A549 (cell line): Measurements from ENCODE around the gene APOH. TPM values are rescaled to one million over a fixed set of nuclear protein-coding genes. Genes with fewer than 3 reads are reported as not detected.

Experiments
- ATAC-seq, 2 experiments: fragments of 200-7000 bp in 1 of 2; fragments of >200 bp in 1 of 2; cut with Nextera tagmentation in 1 of 2; cut with Tn5 transposase in 1 of 2; 3 replicates each; pipeline versions ENCODE4 v1.8.0 to v1.9.1; 2018 to 2020; ENCODE audit warnings: mild to moderate bottlenecking in 1 of 2, moderate library complexity in 1 of 2
- CTCF ChIA-PET: fragments of 300-600 bp; sonication (Branson Sonifier 250); formaldehyde crosslinking; extraction: SDS; loops from one replicate; lab custom pipeline; 2021; ENCODE audit warnings: antibody characterized with exemption, inconsistent platforms; lab: Yijun Ruan, JAX
- POLR2A ChIA-PET: fragments of 350-600 bp; formaldehyde crosslinking; extraction: SDS; loops from one replicate; lab custom pipeline; 2021; ENCODE audit warnings: antibody characterized with exemption, inconsistent platforms; lab: Yijun Ruan, JAX
- DNase-seq, 2 experiments: peaks; one replicate each; pipeline versions ENCODE4 v3.0.0 to v3.0.0-alpha.2; 2011 to 2016; ENCODE audit warnings: low read depth in 1 of 2, low spot score in 1 of 2
- FAIRE-seq: peaks from 2 replicates; lab custom pipeline; 2011; peaks lifted over from hg19 to GRCh38; lab: Jason Lieb, UNC
- H3K27ac ChIP-seq, 2 experiments: fragments of >200 bp; sonication (Bioruptor Twin); formaldehyde crosslinking; 3 replicates each; pipeline ENCODE4 v1.5.1; 2016 to 2017
- H3K4me1 ChIP-seq: fragments of >200 bp; sonication (Bioruptor Twin); formaldehyde crosslinking; 3 replicates; pipeline ENCODE4 v1.6.1; 2016
- H3K4me2 ChIP-seq: fragments of >200 bp; sonication (Bioruptor Twin); formaldehyde crosslinking; 3 replicates; pipeline ENCODE4 v1.6.1; 2016
- H3K4me3 ChIP-seq: fragments of >200 bp; sonication (Bioruptor Twin); formaldehyde crosslinking; 3 replicates; pipeline ENCODE4 v1.5.1; 2016
- H3K9me3 ChIP-seq: fragments of >200 bp; sonication (Bioruptor Twin); formaldehyde crosslinking; 3 replicates; pipeline ENCODE4 v1.6.1; 2016
- BHLHE40 ChIP-seq: IDR thresholded peaks from 2 replicates; pipeline ENCODE4 v1.6.1; 2012; ENCODE audit warnings: low read depth, low read length, inconsistent platforms
- CBX8 ChIP-seq: fragments of 200-600 bp; sonication (generic); IDR thresholded peaks from 2 replicates; pipeline ENCODE4 v1.6.1; 2016
- CTCF ChIP-seq: fragments of >200 bp; sonication (Bioruptor Twin); formaldehyde crosslinking; IDR thresholded peaks from 3 replicates; pipeline ENCODE4 v1.5.1; 2016
- E2F6 ChIP-seq: IDR thresholded peaks from 2 replicates; pipeline ENCODE4 v1.6.1; 2012; ENCODE audit warnings: low read depth, borderline replicate concordance
- EHMT2 ChIP-seq: fragments of 200-600 bp; sonication (generic); IDR thresholded peaks from 2 replicates; pipeline ENCODE4 v1.6.1; 2016; ENCODE audit warnings: antibody characterized with exemption, low read depth, mild to moderate bottlenecking, moderate library complexity
- EP300 ChIP-seq, 2 experiments: fragments of >200 bp; sonication (Bioruptor Twin); formaldehyde crosslinking; IDR thresholded peaks; 2 replicates in 1 of 2; 3 replicates in 1 of 2; pipeline ENCODE4 v1.6.1; 2016 to 2017
- ESRRA ChIP-seq: fragments of 150-350 bp; IDR thresholded peaks from 2 replicates; pipeline ENCODE4 v1.6.1; 2014; ENCODE audit warnings: mild to moderate bottlenecking, low read length, borderline replicate concordance
- FOSL2 ChIP-seq, 2 experiments: fragments of 450-650 bp in 1 of 2; fragments of >200 bp in 1 of 2; sonication (Bioruptor Twin) in 1 of 2; formaldehyde crosslinking; IDR thresholded peaks; 2 replicates each; pipeline versions ENCODE4 v1.5.0 to v1.6.1; 2016 to 2020; ENCODE audit warnings: mild to moderate bottlenecking in 1 of 2, moderate library complexity in 1 of 2
- FOXS1 ChIP-seq: fragments of 250-450 bp; sonication (Bioruptor Pico); IDR thresholded peaks from 2 replicates; pipeline ENCODE4 v1.5.0; 2020; ENCODE audit warnings: mild to moderate bottlenecking, moderate library complexity
- GATA3 ChIP-seq: IDR thresholded peaks from 2 replicates; pipeline ENCODE4 v1.6.1; 2012; ENCODE audit warnings: borderline replicate concordance
- HEYL ChIP-seq: fragments of 250-450 bp; sonication (Bioruptor Pico); IDR thresholded peaks from 2 replicates; pipeline ENCODE4 v1.8.0; 2021; ENCODE audit warnings: mild to moderate bottlenecking, moderate library complexity
- HMGXB4 ChIP-seq: fragments of 250-450 bp; sonication (Bioruptor Pico); IDR thresholded peaks from 2 replicates; pipeline ENCODE4 v1.5.0; 2021; ENCODE audit warnings: mild to moderate bottlenecking, moderate library complexity, borderline replicate concordance
- HOXB13 ChIP-seq: fragments of 250-450 bp; sonication (Bioruptor Pico); IDR thresholded peaks from 2 replicates; pipeline ENCODE4 v1.5.0; 2020; ENCODE audit warnings: low read depth, mild to moderate bottlenecking, moderate library complexity
- JUN ChIP-seq, 2 experiments: fragments of >200 bp; sonication (Bioruptor Twin); formaldehyde crosslinking; IDR thresholded peaks; 2 replicates in 1 of 2; 3 replicates in 1 of 2; pipeline ENCODE4 v1.6.1; 2016 to 2017
- JUNB ChIP-seq: fragments of >200 bp; sonication (Bioruptor Twin); formaldehyde crosslinking; IDR thresholded peaks from 2 replicates; pipeline ENCODE4 v1.6.1; 2016
- KDM1A ChIP-seq: fragments of 200-600 bp; sonication (generic); IDR thresholded peaks from 2 replicates; pipeline ENCODE4 v1.6.1; 2016; ENCODE audit warnings: low read depth, mild to moderate bottlenecking
- MAZ ChIP-seq: fragments of 150-350 bp; IDR thresholded peaks from 2 replicates; pipeline ENCODE4 v1.6.1; 2014; ENCODE audit warnings: antibody characterized with exemption, low read depth, low read length, borderline replicate concordance
- PBX3 ChIP-seq: IDR thresholded peaks from 2 replicates; pipeline ENCODE4 v1.6.1; 2012
- RFX5 ChIP-seq: fragments of 450-650 bp; IDR thresholded peaks from 2 replicates; pipeline ENCODE4 v1.7.1; 2014; ENCODE audit warnings: antibody characterized with exemption, mild to moderate bottlenecking, moderate library complexity
- RNF2 ChIP-seq: fragments of 200-600 bp; sonication (generic); IDR thresholded peaks from 2 replicates; pipeline ENCODE4 v1.6.1; 2016; ENCODE audit warnings: low read depth, mild to moderate bottlenecking, antibody characterized with exemption, moderate library complexity, borderline replicate concordance
- ZC3H11A ChIP-seq: fragments of 450-650 bp; IDR thresholded peaks from 2 replicates; pipeline ENCODE4 v1.6.1; 2014; ENCODE audit warnings: antibody characterized with exemption, mild to moderate bottlenecking
- WGBS: methylation state at CpG from one replicate; pipeline ENCODE4 v1.1.6; 2017; ENCODE audit errors: missing lambda C conversion rate; 5-methylcytosine and 5-hydroxymethylcytosine counted together
- polyA plus RNA-seq, 4 experiments: library from polyadenylated mRNA; depleted of rRNA in 3 of 4; stranded (reverse); fragments of >200 nt; fragmentation: RNase III in 1 of 4; extraction: RNeasy Plus Mini Kit Qiagen cat#74134 plus additional on column Dnase treatment in 1 of 4; gene quantifications; 2 replicates in 3 of 4; 3 replicates in 1 of 4; pipeline ENCODE4 v1.2.3, GENCODE V29; 2011 to 2017
- TF ChIP-seq, protein P1 (sequence below): fragments of 150-350 bp; IDR thresholded peaks from 2 replicates; pipeline ENCODE4 v1.6.1; 2014; ENCODE audit warnings: low read depth, mild to moderate bottlenecking, low read length
- TF ChIP-seq, protein P2 (sequence below): fragments of 200-600 bp; sonication (generic); IDR thresholded peaks from 2 replicates; pipeline ENCODE4 v1.6.1; 2016; ENCODE audit warnings: antibody characterized with exemption, mild to moderate bottlenecking, moderate library complexity

Gene APOH
- polyA plus RNA-seq, 2 of the 4 experiments (the other 2 are of a cell fraction): 6.9 to 26.1 TPM

DNA sequence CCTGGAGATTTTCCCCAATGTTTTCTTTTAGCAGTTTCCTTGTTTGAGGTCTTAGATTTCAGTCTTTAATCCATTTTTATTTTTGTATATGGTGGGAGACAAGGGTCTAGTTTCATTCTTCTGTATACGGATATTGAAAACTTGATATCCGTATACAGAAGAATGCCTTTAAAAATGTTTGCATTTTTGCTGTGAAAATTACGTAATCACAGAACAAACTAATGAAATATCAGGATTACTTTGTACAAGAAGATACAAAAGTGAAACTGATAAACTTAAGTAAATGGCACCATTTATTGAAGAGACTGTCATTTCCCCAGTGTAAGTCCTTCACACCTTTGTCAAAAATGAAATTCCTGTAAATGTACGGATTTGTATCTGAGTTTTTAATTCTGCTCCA, 50.6 kb downstream of the APOH start:
- Histone ChIP-seq H3K4me2 (no peak overlapping the region), H3K4me3 (no peak overlapping the region), H3K27ac (no peak overlapping the region), H3K9me3 (peaks cover 3% of the 10 kb centered on the region; the same call in 1 of the 3 replicates)
- no peak for DNase-seq
- POLR2A ChIA-PET: no interaction called here
- FAIRE-seq: peak; percentile 49
- no peak for ATAC-seq
- TF ChIP-seq BHLHE40 (no peak), MAZ (no peak), ESRRA (no peak), RNF2 (no peak), HOXB13 (CRISPR knock-in tag) (no peak), RFX5 (no peak), ZC3H11A (no peak)
- TF ChIP-seq, protein P1, sequence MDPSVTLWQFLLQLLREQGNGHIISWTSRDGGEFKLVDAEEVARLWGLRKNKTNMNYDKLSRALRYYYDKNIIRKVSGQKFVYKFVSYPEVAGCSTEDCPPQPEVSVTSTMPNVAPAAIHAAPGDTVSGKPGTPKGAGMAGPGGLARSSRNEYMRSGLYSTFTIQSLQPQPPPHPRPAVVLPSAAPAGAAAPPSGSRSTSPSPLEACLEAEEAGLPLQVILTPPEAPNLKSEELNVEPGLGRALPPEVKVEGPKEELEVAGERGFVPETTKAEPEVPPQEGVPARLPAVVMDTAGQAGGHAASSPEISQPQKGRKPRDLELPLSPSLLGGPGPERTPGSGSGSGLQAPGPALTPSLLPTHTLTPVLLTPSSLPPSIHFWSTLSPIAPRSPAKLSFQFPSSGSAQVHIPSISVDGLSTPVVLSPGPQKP: no peak
- TF ChIP-seq, all 56 proteins: peak for 0
- 92% methylated on average over 4 of the region's 4 CpGs for WGBS
- CTCF ChIA-PET: interaction anchor here (1.8 kb wide), 1 partner anchor 13 kb away, joined by 7 read pairs; no protein-coding TSS in a partner anchor
- no peaks in the 10 kb centered on the region for H3K4me1 ChIP-seq

DNA sequence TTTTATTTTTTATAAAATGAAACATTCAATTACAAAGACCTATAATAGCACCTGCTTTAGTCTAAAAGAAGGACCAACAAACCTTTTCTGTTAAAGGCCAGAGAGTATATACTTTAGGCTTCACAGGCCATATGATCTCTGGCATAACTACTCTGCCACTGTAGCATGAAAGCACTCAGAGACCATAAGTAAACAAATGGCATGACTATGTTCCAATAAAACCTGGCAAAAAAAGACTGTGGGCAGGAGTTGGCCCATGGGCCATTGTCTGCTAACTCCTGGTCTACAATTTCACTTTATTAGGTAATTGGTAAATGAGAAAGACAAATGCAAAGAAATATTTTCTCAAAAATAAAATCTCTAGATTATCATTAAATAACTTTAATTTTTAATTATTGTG, 52.2 kb downstream of the APOH start:
- Histone ChIP-seq H3K4me3 (no peak overlapping the region), H3K27ac (no peak overlapping the region), H3K9me3 (peaks cover 3% of the 10 kb centered on the region; the same call in 1 of the 3 replicates), H3K4me1 (no peaks in the 10 kb centered on the region)
- CTCF ChIA-PET: interaction anchor here (0.9 to 1.8 kb wide), 4 partner anchors 11 to 882 kb away, joined by 3 to 7 read pairs (median 3); no protein-coding TSS in a partner anchor
- DNase-seq (no peak), ATAC-seq (no peak), FAIRE-seq (no peak)
- TF ChIP-seq MAZ (no peak), EP300 (IDR thresholded peaks at IDR 0.05) (no peak)
- TF ChIP-seq, all 56 proteins: peak for 0
- H3K4me2 ChIP-seq: no peak overlapping the region
- POLR2A ChIA-PET: no interaction called here

DNA sequence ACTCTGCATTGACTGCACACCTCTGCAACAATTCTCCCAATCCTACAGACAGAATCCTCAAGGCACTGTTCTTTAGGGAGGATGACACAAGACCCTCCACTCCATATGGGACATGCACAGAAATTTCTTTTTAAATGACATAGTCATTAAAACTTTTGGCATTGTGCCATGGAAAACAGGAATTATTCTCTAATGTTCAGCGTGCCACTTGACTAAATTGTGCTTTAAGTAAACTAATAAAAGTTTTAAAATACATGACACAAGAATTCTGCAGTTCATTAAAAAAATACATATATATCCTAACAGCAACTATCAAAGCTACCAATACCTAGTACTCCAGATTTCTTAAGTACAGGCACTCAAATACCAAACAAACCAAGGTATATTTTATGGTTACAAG, 53.3 kb downstream of the APOH start:
- DNase-seq (no peak), ATAC-seq (no peak), FAIRE-seq (no peak)
- CTCF ChIA-PET: interaction anchor here (0.9 to 1.4 kb wide), 4 partner anchors 10 to 944 kb away, joined by 3 to 5 read pairs (median 3); no protein-coding TSS in a partner anchor
- WGBS: 57% methylated on average over 1 of the region's 1 CpG
- POLR2A ChIA-PET: no interaction called here
- Histone ChIP-seq H3K27ac (no peak overlapping the region), H3K9me3 (peaks cover 3% of the 10 kb centered on the region; the same call in 1 of the 3 replicates), H3K4me3 (no peak overlapping the region), H3K4me1 (no peaks in the 10 kb centered on the region), H3K4me2 (no peak overlapping the region)
- TF ChIP-seq HEYL (no peak), KDM1A (no peak), JUNB (no peak), HMGXB4 (CRISPR knock-in tag) (no peak), FOXS1 (CRISPR knock-in tag) (no peak), E2F6 (no peak), EHMT2 (no peak), PBX3 (no peak), JUN (IDR thresholded peaks at IDR 0.05) (no peak), MAZ (no peak), FOSL2 (IDR thresholded peaks at IDR 0.05) (no peak), FOSL2 (CRISPR knock-in tag; IDR thresholded peaks at IDR 0.05) (no peak), CTCF (no peak), GATA3 (no peak), CBX8 (no peak), RNF2 (no peak)
- TF ChIP-seq, protein P2, sequence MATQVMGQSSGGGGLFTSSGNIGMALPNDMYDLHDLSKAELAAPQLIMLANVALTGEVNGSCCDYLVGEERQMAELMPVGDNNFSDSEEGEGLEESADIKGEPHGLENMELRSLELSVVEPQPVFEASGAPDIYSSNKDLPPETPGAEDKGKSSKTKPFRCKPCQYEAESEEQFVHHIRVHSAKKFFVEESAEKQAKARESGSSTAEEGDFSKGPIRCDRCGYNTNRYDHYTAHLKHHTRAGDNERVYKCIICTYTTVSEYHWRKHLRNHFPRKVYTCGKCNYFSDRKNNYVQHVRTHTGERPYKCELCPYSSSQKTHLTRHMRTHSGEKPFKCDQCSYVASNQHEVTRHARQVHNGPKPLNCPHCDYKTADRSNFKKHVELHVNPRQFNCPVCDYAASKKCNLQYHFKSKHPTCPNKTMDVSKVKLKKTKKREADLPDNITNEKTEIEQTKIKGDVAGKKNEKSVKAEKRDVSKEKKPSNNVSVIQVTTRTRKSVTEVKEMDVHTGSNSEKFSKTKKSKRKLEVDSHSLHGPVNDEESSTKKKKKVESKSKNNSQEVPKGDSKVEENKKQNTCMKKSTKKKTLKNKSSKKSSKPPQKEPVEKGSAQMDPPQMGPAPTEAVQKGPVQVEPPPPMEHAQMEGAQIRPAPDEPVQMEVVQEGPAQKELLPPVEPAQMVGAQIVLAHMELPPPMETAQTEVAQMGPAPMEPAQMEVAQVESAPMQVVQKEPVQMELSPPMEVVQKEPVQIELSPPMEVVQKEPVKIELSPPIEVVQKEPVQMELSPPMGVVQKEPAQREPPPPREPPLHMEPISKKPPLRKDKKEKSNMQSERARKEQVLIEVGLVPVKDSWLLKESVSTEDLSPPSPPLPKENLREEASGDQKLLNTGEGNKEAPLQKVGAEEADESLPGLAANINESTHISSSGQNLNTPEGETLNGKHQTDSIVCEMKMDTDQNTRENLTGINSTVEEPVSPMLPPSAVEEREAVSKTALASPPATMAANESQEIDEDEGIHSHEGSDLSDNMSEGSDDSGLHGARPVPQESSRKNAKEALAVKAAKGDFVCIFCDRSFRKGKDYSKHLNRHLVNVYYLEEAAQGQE: no peak
